Nucleus accumbens (tissue), 56 donors: ENCODE results near the gene MYL10.
A peak's percentile ranks its signal among the peaks of the same experiment; 100 is the strongest.
"Not testable (repeated sequence)": the region's sequence is repeated elsewhere in the genome, so short reads cannot be mapped to it uniquely, and the experiment has no call there.

Experiments
- DNase-seq, 56 donors: peaks; one replicate each; lab custom pipeline; 2025; lab: John Stamatoyannopoulos, UW

The MYL10 gene

GRCh38 chr7:101620991-101621390 lies 8.1 kb downstream of the MYL10 start:
- no peak for DNase-seq

GRCh38 chr7:101620395-101620794 lies 8.7 kb downstream of the MYL10 start:
- no peak for DNase-seq

- DNase-seq = no peak
These were observed 10.2 kb downstream of the MYL10 start for GRCh38 chr7:101618916-101619315.

GRCh38 chr7:101618207-101618839 lies 10.8 kb downstream of the MYL10 start:
- DNase-seq = no peak

GRCh38 chr7:101617451-101618206 lies 11.5 kb downstream of the MYL10 start:
- no peak for DNase-seq

- DNase-seq = no peak
These were observed 13.7 kb downstream of the MYL10 start for GRCh38 chr7:101615446-101615845.

- DNase-seq = no peak
These were observed 14.2 kb downstream of the MYL10 start for GRCh38 chr7:101614939-101615302.

GRCh38 chr7:101614098-101614938 lies 14.8 kb downstream of the MYL10 start:
- DNase-seq = no peak

- no peak for DNase-seq
These were observed 16.1 kb downstream of the MYL10 start for GRCh38 chr7:101612885-101613515.

- DNase-seq = no peak
These were observed 20.1 kb downstream of the MYL10 start for GRCh38 chr7:101608772-101609713.

GRCh38 chr7:101606498-101606923 lies 22.6 kb downstream of the MYL10 start:
- no peak for DNase-seq

GRCh38 chr7:101605611-101606497 lies 23.2 kb downstream of the MYL10 start:
- no peak for DNase-seq

GRCh38 chr7:101604934-101605332 lies 24.2 kb downstream of the MYL10 start:
- DNase-seq = not testable (repeated sequence)

- no peak for DNase-seq
These were observed 24.7 kb downstream of the MYL10 start for GRCh38 chr7:101604331-101604933.

GRCh38 chr7:101602484-101603241 lies 26.4 kb downstream of the MYL10 start:
- DNase-seq = peak in 49 of 56 donors; percentile 1 to 84 (median 27)

- no peak for DNase-seq
These were observed 27.0 kb downstream of the MYL10 start for GRCh38 chr7:101602082-101602481.

- no peak for DNase-seq
These were observed 29.3 kb downstream of the MYL10 start for GRCh38 chr7:101599787-101600186.
